NCI-H1105 treated with DMSO at 0.1 percent for 48 hours (cell line): Measurements from ENCODE around the gene PARP4.
"Not testable (repeated sequence)": the region's sequence is repeated elsewhere in the genome, so short reads cannot be mapped to it uniquely, and the experiment has no call there.

Source experiments
- DNase-seq: peaks from one replicate; lab custom pipeline; 2025; lab: John Stamatoyannopoulos, UW

Gene PARP4

DNA sequence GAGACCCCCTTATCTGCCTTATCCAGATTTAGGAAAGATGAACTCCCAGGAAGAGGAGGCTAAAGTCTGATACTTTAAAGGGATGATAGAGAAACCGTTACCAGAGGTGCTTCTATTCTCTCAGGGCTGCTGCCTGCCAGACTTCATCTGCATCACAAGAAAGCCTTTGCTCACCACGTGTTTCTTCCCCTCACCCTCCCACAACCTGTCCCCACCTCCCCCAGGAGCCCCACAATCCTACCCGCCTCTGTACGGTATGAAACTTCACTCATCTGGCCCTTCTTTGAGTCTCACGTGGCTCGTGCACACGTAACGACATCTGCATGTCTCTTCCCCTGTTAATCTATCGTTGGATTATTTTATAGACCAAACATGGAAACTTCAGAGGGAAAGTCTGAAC, 67.7 kb downstream of the PARP4 start:
- not testable (repeated sequence) for DNase-seq

- no peak for DNase-seq
Measured at GRCh38 chr13:24443366-24443765, 69.2 kb downstream of the PARP4 start.

DNA sequence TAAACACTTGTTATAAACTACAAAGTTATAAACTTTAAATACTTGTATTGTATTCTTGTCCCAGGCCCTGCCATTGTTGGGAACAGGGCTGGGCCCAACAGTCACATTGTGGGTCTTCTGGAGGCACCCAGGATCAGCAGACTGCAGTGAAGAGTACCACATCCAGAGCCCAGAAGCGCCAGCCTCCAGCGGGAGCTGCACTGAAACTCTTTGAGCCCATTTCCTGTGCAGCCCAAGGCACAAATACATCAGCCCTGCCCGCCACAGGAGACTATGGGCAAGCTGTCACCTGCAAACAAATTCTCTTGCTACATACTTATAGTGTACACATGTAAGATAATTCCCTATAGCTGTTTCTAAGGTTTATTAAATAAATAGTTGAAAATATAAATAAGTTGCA, 86.5 kb downstream of the PARP4 start:
- DNase-seq: not testable (repeated sequence)

DNA sequence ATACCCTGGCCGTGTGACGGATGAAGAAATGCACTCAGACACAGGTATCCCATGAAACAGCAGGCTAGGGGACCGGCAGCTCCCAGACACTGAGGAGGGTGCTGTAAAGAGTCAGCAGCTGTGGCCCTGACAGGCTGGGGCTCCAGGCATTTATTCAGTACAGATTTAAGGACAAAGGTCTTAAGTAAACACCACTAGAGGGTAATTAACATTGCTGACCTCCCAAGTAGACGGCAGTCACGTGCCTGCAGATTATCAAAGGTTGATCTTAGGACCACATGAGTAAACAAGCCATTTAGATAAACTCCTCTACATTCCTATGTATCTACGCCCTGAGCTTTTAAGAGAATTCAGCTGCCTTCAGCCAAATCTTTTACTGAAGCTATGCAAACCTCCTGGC, 92.9 kb downstream of the PARP4 start:
- not testable (repeated sequence) for DNase-seq

- DNase-seq: no peak
Measured at GRCh38 chr13:24407844-24408243, 104.7 kb downstream of the PARP4 start.

DNA sequence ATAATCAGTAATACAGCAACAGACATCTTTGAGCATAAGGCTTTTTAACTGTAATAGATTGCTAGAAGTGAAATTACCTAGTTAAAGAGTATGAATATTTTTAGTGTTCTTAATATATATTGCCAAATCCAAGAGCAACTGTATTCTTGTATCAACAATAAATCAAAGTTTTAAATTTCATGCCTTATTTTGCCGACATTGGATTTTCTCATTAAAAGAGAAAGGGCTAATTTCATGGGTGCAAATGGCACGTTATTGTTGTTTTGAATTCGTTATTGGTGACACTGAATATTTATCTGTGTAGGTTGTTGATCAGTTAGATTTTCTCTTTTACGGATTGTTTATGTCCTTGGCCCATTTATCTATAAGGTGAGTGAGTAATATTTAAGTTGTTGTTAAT, 106.1 kb downstream of the PARP4 start:
- DNase-seq: no peak

- no peak for DNase-seq
Measured at GRCh38 chr13:24396821-24397220, 115.8 kb downstream of the PARP4 start.

GRCh38 chr13:24392972-24393371, 119.6 kb downstream of the PARP4 start:
- no peak for DNase-seq

DNA sequence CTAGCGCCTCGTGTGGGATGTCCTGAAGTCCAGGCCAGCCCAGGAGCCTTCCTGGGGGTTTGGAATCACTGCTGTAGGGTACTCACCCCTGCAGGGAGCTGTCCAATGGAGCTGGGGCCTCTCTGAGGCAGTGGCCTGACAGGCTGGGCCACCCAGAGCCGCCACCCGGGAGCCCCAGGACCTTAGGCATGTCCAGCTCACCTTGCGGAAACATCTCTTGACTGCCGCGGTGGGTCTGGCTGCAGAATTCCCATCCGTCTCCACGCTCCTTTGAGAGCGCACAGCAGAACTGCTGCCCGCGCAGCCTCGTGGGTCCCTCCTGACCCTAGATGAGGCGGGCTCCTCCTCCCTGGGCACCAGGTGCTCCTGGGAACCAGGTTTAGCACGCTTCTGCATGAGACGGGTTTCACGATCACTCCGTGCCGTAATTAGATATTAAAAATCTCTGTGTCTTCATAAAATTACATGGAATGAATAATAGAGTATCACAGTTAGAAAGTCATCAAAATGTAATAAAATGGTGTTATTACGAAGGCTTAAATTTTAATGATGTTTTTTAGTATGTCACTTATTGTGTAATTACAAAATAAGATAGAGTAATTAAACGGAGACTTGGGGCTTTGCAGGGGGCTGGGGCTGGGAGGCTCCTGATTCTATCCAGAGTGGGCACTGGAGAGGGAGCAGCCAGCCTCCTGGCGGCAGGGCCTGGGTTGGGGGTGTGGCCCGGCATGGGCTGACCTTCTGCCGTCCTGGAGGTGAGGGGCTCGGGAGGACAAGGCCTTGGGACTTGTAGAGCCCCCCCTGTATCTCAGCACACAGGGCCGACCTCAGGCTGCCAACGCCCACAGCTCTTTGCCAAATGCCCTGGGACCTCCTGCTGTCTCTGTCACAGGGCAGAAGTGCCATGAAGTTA, 120.6 kb downstream of the PARP4 start:
- not testable (repeated sequence) for DNase-seq

GRCh38 chr13:24390795-24391194, 121.8 kb downstream of the PARP4 start:
- not testable (repeated sequence) for DNase-seq

GRCh38 chr13:24389506-24389905, 123.1 kb downstream of the PARP4 start:
- DNase-seq: no peak

GRCh38 chr13:24388743-24389142, 123.8 kb downstream of the PARP4 start:
- not testable (repeated sequence) for DNase-seq

- no peak for DNase-seq
Measured at GRCh38 chr13:24386816-24387708, 125.5 kb downstream of the PARP4 start.

DNA sequence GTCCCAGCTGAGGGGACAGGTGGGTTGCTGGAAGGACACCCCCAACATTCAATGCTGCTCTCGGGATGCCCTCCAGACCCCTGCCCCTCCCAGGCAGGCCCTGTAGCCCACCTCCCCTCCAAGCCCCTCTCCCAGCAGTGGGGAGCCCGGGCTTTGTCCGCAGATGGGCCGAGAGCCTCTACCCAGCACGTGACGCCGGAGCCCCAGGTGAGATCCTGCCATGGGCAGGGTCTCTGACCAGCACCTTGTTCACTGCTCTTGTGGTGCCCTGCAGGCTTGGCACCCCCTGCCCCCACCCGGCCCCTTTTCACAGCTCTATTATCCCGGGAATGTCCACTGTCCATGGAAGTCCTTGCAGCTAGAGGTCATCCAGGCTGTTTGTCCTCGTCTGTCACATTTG, 126.7 kb downstream of the PARP4 start:
- no peak for DNase-seq

DNA sequence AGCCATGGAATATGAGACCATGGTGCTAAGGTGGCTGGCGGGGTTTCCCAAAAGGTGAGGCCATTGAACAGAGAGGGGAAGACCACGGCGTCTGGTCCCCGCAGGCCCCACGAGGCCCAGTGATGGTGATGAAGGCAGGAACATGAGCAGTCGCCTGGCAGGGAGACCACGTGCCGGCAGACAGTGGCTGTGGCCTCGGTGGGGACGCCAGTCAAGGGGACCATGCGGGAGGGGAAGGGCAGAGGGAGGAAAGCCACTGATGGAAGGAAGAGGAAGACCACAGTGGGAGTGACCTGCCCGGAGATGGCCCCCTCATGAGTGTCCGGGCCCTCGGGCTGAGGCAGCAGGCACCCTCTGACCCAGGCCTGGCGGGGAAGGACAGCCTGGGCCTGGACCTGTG, 127.6 kb downstream of the PARP4 start:
- not testable (repeated sequence) for DNase-seq

- DNase-seq: not testable (repeated sequence)
Measured at GRCh38 chr13:24384091-24384490, 128.5 kb downstream of the PARP4 start.

DNA sequence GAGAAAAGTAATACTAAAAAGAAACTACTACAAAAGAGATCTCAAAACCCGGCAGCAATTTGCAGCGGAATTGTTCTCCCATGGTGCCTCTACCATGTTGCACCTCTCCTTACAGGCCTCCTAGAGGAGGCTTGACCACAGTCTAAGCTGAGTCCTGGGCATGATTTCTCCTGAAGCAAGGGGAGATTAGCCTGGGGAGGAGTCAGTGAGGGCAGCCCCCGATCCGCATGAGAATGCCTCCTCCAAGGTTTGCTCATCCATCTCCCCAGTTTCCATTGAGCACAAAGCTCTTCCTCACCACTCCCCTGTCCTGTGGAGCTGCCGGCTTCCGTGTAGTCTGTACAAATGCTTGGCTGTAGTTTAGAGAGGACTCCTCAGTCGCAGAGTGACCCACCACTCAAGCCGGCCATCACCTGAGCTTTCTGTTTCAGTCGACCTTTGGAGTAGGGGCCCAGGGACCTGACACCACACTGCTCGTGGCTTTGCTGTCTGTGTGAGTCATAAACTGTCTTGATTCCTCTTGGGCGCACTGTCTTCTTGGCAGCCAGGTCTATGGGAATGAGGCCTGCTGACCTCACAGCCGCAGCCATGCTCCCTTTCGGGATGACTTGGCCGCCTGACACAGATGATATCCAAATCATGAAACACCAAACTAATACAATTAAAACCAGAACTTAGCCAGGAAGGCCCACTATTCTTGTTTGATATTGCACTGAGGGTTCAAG, 130.9 kb downstream of the PARP4 start:
- no peak for DNase-seq

DNA sequence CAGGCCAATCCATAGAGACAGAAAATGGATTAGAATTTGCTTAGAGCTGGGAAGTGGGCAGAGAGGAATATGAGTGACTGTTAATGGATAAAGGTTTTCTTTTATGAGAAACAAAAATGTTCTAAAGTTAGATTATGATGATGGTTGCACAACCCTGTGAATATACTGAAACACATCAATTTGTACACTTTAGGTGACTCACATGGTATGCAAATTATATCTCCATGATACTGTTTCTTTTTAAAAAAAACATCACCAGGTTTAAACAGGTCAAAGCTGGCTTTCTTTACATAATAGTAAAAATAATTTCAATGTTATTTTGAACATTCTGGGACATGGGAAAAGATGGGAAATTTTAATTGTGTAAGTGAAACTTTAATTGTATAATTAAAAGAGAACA, 131.7 kb downstream of the PARP4 start:
- DNase-seq: not testable (repeated sequence)

GRCh38 chr13:24380227-24380626, 132.4 kb downstream of the PARP4 start:
- DNase-seq: not testable (repeated sequence)

GRCh38 chr13:24371273-24371672, 141.3 kb downstream of the PARP4 start:
- not testable (repeated sequence) for DNase-seq
